H1 (cell line): ENCODE data around the gene PPP2R2C. TPM values are rescaled to one million over a fixed set of nuclear protein-coding genes. Genes with fewer than 3 reads are reported as not detected.

Experiments
- MAFK ChIP-seq: IDR thresholded peaks from 2 replicates; pipeline ENCODE4 v1.6.1; 2012; ENCODE audit warnings: low read depth, mild to moderate bottlenecking, improper control_type of control experiment, low read length
- POLR2A ChIP-seq, 2 experiments: IDR thresholded peaks; 1 replicate in 1 of 2; 2 replicates in 1 of 2; pipeline ENCODE4 v1.6.1; 2011; ENCODE audit warnings: low read depth in 2 of 2, low read length in 2 of 2, mild to moderate bottlenecking in 2 of 2; ENCODE audit errors: control extremely low read depth in 1 of 2
- POLR2AphosphoS5 ChIP-seq: IDR thresholded peaks from 2 replicates; pipeline ENCODE4 v1.6.1; 2011; ENCODE audit warnings: low read depth, low read length
- RXRA ChIP-seq: IDR thresholded peaks from 2 replicates; pipeline ENCODE4 v1.6.1; 2011; ENCODE audit warnings: low read depth, mild to moderate bottlenecking, low read length, moderate library complexity; ENCODE audit not compliant: insufficient read depth
- SIRT6 ChIP-seq: IDR thresholded peaks from one replicate; pipeline ENCODE4 v1.7.1; 2012; ENCODE audit warnings: low read length, inconsistent platforms
- polyA plus RNA-seq, 7 experiments: library from polyadenylated mRNA; depleted of rRNA in 3 of 7; stranded (reverse) in 5 of 7; unstranded in 2 of 7; fragments of >200 nt in 5 of 7; fragments of 200-250 nt in 2 of 7; gene quantifications; 1 replicate in 5 of 7; 2 replicates in 1 of 7; 4 replicates in 1 of 7; pipeline versions ENCODE4 v1.2.1 to v1.2.3, GENCODE V29; 2011 to 2013; ENCODE audit warnings: missing spikeins in 2 of 7, mixed read lengths in 2 of 7
- total RNA-seq: library from RNA; stranded (reverse); fragmentation: NEBNext Ultra II Directional; extraction: Animal tissue kit (Norgen Biotek cat#: 25700); gene quantifications from 2 replicates; pipeline ENCODE4 v1.2.1, GENCODE V29; 2021

Gene PPP2R2C
- total and polyA plus RNA-seq, 2 of the 8 experiments (the other 6 are each of a cell fraction or from before 2014, with no cell fraction given) = 6.4 TPM

- TF ChIP-seq SIRT6 (no peak), RXRA (no peak), POLR2AphosphoS5 (no peak), MAFK (no peak), POLR2A (IDR thresholded peaks at IDR 0.05; ENCODE audit: control extremely low read depth in 1 of 2, low read depth in 2 of 2, low read length in 2 of 2) (no peak)
These were observed 24.7 kb downstream of the PPP2R2C start (continued) for GRCh38 chr4:6447672-6448171.
